HEK293 (cell line): Measurements from ENCODE around the gene MLF2.

Source experiments
- CTCF ChIA-PET: fragments of 350-600 bp; formaldehyde crosslinking; extraction: SDS; loops from one replicate; lab custom pipeline; 2021; ENCODE audit warnings: antibody characterized with exemption; lab: Yijun Ruan, JAX
- POLR2A ChIA-PET: fragments of 300-600 bp; formaldehyde crosslinking; extraction: SDS; loops from one replicate; lab custom pipeline; 2020; ENCODE audit warnings: antibody characterized with exemption, inconsistent platforms; lab: Yijun Ruan, JAX
- H3K27ac ChIP-seq: fragments of 200-500 bp; sonication (Bioruptor generic); 2 replicates; pipeline ENCODE4 v1.5.1; 2014; ENCODE audit warnings: low read depth, low read length, control low read depth, inconsistent platforms; ENCODE audit errors: extremely low read depth
- H3K36me3 ChIP-seq, 2 experiments: fragments of 200-500 bp in 1 of 2; sonication (Bioruptor generic) in 1 of 2; 1 replicate in 1 of 2; 2 replicates in 1 of 2; pipeline ENCODE4 v1.5.1; 2014 to 2017; ENCODE audit warnings: inconsistent platforms in 2 of 2, low read length in 2 of 2; ENCODE audit not compliant: control insufficient read depth in 2 of 2, insufficient read depth in 1 of 2
- H3K4me1 ChIP-seq: fragments of 200-500 bp; sonication (Bioruptor generic); 2 replicates; pipeline ENCODE4 v1.5.1; 2014; ENCODE audit warnings: mild to moderate bottlenecking, low read length, inconsistent platforms; ENCODE audit not compliant: control insufficient read depth, insufficient read depth
- H3K4me3 ChIP-seq: 2 replicates; pipeline ENCODE4 v1.5.1; 2011; ENCODE audit warnings: low read depth, mild to moderate bottlenecking, control low read depth, low read length, moderate library complexity
- H3K9me3 ChIP-seq: fragments of 200-500 bp; sonication (Bioruptor generic); 2 replicates; pipeline ENCODE4 v1.5.1; 2014; ENCODE audit warnings: low read depth, low read length, inconsistent platforms; ENCODE audit not compliant: control insufficient read depth, insufficient read depth
- BCL6B ChIP-seq: fragments of 450-650 bp; formaldehyde crosslinking; IDR thresholded peaks from 2 replicates; pipeline ENCODE4 v1.5.1; 2017; ENCODE audit warnings: missing biosample characterization, missing genetic modification characterization
- MZF1 ChIP-seq: fragments of 450-650 bp; formaldehyde crosslinking; IDR thresholded peaks from 2 replicates; pipeline ENCODE4 v1.5.1; 2017; ENCODE audit warnings: missing biosample characterization, missing genetic modification characterization, borderline replicate concordance
- PRDM1 ChIP-seq: fragments of 450-650 bp; formaldehyde crosslinking; IDR thresholded peaks from 2 replicates; pipeline ENCODE4; 2016; ENCODE audit warnings: missing biosample characterization, missing genetic modification characterization
- SP2 ChIP-seq: fragments of 450-650 bp; formaldehyde crosslinking; IDR thresholded peaks from 2 replicates; pipeline ENCODE4 v1.5.1; 2016; ENCODE audit warnings: missing biosample characterization, missing genetic modification characterization
- ZBTB17 ChIP-seq: fragments of 450-650 bp; formaldehyde crosslinking; IDR thresholded peaks from 2 replicates; pipeline ENCODE4 v1.5.1; 2016; ENCODE audit warnings: missing biosample characterization, missing genetic modification characterization
- ZBTB7A ChIP-seq: fragments of 450-650 bp; formaldehyde crosslinking; IDR thresholded peaks from 2 replicates; pipeline ENCODE4 v1.5.1; 2016; ENCODE audit warnings: low read depth, missing biosample characterization, missing genetic modification characterization
- ZFHX2 ChIP-seq: fragments of 450-650 bp; formaldehyde crosslinking; conservative IDR thresholded peaks from 2 replicates; pipeline ENCODE4 v1.5.1; 2016; ENCODE audit warnings: missing biosample characterization, missing genetic modification characterization
- ZNF211 ChIP-seq: fragments of 450-650 bp; formaldehyde crosslinking; IDR thresholded peaks from 2 replicates; pipeline ENCODE4 v1.5.1; 2016; ENCODE audit warnings: low read depth, missing biosample characterization, missing genetic modification characterization
- ZNF394 ChIP-seq: fragments of 450-650 bp; formaldehyde crosslinking; IDR thresholded peaks from 2 replicates; pipeline ENCODE4 v1.5.1; 2016; ENCODE audit warnings: missing biosample characterization, missing genetic modification characterization, mild to moderate bottlenecking, moderate library complexity, borderline replicate concordance
- ZNF518A ChIP-seq: fragments of 450-650 bp; formaldehyde crosslinking; conservative IDR thresholded peaks from 2 replicates; pipeline ENCODE4 v1.5.1; 2016; ENCODE audit warnings: low read depth, missing biosample characterization, missing genetic modification characterization
- ZNF548 ChIP-seq: fragments of 450-650 bp; formaldehyde crosslinking; IDR thresholded peaks from 2 replicates; pipeline ENCODE4 v1.5.1; 2016; ENCODE audit warnings: missing biosample characterization, missing genetic modification characterization
- ZNF677 ChIP-seq: fragments of 450-650 bp; IDR thresholded peaks from 2 replicates; pipeline ENCODE4 v1.5.0; 2018; ENCODE audit warnings: missing biosample characterization, mild to moderate bottlenecking, missing genetic modification characterization, moderate library complexity
- TF ChIP-seq, protein P1 (sequence below): fragments of 450-650 bp; formaldehyde crosslinking; conservative IDR thresholded peaks from 2 replicates; pipeline ENCODE4 v1.5.1; 2016; ENCODE audit warnings: low read depth, missing biosample characterization, missing genetic modification characterization
- TF ChIP-seq, protein P2 (sequence below): fragments of 450-650 bp; formaldehyde crosslinking; IDR thresholded peaks from 2 replicates; pipeline ENCODE4 v1.5.1; 2016; ENCODE audit warnings: missing biosample characterization, missing genetic modification characterization
- TF ChIP-seq, protein P3 (sequence below): fragments of 450-650 bp; formaldehyde crosslinking; IDR thresholded peaks from 2 replicates; pipeline ENCODE4 v1.5.1; 2016; ENCODE audit warnings: missing biosample characterization, missing genetic modification characterization
- TF ChIP-seq, protein P4 (sequence below): fragments of 450-650 bp; formaldehyde crosslinking; IDR thresholded peaks from 2 replicates; pipeline ENCODE4 v1.5.1; 2016; ENCODE audit warnings: missing biosample characterization, missing genetic modification characterization
- TF ChIP-seq, protein P5 (sequence below): fragments of 450-650 bp; formaldehyde crosslinking; IDR thresholded peaks from 2 replicates; pipeline ENCODE4 v1.5.1; 2016; ENCODE audit warnings: missing biosample characterization, missing genetic modification characterization

MLF2 gene

GRCh38 chr12:6765634-6766581, 13.0 kb upstream of the MLF2 start, which contains the start of gene PTMS (continued):
- TF ChIP-seq, protein P1, sequence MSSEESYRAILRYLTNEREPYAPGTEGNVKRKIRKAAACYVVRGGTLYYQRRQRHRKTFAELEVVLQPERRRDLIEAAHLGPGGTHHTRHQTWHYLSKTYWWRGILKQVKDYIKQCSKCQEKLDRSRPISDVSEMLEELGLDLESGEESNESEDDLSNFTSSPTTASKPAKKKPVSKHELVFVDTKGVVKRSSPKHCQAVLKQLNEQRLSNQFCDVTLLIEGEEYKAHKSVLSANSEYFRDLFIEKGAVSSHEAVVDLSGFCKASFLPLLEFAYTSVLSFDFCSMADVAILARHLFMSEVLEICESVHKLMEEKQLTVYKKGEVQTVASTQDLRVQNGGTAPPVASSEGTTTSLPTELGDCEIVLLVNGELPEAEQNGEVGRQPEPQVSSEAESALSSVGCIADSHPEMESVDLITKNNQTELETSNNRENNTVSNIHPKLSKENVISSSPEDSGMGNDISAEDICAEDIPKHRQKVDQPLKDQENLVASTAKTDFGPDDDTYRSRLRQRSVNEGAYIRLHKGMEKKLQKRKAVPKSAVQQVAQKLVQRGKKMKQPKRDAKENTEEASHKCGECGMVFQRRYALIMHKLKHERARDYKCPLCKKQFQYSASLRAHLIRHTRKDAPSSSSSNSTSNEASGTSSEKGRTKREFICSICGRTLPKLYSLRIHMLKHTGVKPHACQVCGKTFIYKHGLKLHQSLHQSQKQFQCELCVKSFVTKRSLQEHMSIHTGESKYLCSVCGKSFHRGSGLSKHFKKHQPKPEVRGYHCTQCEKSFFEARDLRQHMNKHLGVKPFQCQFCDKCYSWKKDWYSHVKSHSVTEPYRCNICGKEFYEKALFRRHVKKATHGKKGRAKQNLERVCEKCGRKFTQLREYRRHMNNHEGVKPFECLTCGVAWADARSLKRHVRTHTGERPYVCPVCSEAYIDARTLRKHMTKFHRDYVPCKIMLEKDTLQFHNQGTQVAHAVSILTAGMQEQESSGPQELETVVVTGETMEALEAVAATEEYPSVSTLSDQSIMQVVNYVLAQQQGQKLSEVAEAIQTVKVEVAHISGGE (tag by site-specific recombination) = peak; percentile 41
- TF ChIP-seq ZNF677 (no peak), MZF1 (tag by site-specific recombination) (peak; percentile 77; the same call in 1 of the 2 replicates), ZNF394 (tag by site-specific recombination) (peak; percentile 27; the same call in 1 of the 2 replicates), BCL6B (tag by site-specific recombination) (no peak), SP2 (tag by site-specific recombination) (peak; percentile 94), ZNF211 (tag by site-specific recombination) (no peak), ZFHX2 (peak; percentile 96)
- TF ChIP-seq, protein P2, sequence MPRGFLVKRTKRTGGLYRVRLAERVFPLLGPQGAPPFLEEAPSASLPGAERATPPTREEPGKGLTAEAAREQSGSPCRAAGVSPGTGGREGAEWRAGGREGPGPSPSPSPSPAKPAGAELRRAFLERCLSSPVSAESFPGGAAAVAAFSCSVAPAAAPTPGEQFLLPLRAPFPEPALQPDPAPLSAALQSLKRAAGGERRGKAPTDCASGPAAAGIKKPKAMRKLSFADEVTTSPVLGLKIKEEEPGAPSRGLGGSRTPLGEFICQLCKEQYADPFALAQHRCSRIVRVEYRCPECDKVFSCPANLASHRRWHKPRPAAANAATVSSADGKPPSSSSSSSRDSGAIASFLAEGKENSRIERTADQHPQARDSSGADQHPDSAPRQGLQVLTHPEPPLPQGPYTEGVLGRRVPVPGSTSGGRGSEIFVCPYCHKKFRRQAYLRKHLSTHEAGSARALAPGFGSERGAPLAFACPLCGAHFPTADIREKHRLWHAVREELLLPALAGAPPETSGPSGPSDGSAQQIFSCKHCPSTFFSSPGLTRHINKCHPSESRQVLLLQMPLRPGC (tag by site-specific recombination) = 0 out of 2 replicates have a peak, but pooled peaks have one; percentile 1
- TF ChIP-seq, protein P3, sequence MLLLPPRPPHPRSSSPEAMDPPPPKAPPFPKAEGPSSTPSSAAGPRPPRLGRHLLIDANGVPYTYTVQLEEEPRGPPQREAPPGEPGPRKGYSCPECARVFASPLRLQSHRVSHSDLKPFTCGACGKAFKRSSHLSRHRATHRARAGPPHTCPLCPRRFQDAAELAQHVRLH = 0 out of 2 replicates have a peak, but pooled peaks have one; percentile 55

- H3K9me3 ChIP-seq = no peaks in the 10 kb centered on the region
- H3K27ac ChIP-seq = peak overlapping the region; percentile 92
- ChIA-PET CTCF (interaction anchor here (0.6 to 7.8 kb wide), 7 partner anchors 11 to 300 kb away, joined by 3 to 140 read pairs (median 4); partner anchors contain the start of gene MLF2), POLR2A (interaction anchor here (1.6 to 3.9 kb wide), 3 partner anchors 11 to 87 kb away, joined by 4 to 79 read pairs (median 36); partner anchors contain the start of genes CDCA3, MLF2 and USP5)
- H3K4me1 ChIP-seq = peaks cover 34% of the 10 kb centered on the region
- peaks cover 5 to 9% of the 10 kb centered on the region in 2 experiments; a peak in 2 of 3 replicates for H3K36me3 ChIP-seq
- H3K4me3 ChIP-seq = no peak overlapping the region
- no peak for TF ChIP-seq ZNF548
- no peak for TF ChIP-seq ZBTB7A (tag by site-specific recombination)
- no peak for TF ChIP-seq ZNF394 (tag by site-specific recombination)
- TF ChIP-seq ZNF518A (tag by site-specific recombination) = peak; percentile 13; the same call in 1 of the 2 replicates
- TF ChIP-seq, protein P4, sequence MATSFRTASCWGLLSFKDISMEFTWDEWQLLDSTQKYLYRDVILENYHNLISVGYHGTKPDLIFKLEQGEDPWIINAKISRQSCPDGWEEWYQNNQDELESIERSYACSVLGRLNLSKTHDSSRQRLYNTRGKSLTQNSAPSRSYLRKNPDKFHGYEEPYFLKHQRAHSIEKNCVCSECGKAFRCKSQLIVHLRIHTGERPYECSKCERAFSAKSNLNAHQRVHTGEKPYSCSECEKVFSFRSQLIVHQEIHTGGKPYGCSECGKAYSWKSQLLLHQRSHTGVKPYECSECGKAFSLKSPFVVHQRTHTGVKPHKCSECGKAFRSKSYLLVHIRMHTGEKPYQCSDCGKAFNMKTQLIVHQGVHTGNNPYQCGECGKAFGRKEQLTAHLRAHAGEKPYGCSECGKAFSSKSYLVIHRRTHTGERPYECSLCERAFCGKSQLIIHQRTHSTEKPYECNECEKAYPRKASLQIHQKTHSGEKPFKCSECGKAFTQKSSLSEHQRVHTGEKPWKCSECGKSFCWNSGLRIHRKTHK (tag by site-specific recombination) = no peak
- TF ChIP-seq ZBTB17 = peak; percentile 24; the same call in 1 of the 2 replicates
- TF ChIP-seq, protein P5, sequence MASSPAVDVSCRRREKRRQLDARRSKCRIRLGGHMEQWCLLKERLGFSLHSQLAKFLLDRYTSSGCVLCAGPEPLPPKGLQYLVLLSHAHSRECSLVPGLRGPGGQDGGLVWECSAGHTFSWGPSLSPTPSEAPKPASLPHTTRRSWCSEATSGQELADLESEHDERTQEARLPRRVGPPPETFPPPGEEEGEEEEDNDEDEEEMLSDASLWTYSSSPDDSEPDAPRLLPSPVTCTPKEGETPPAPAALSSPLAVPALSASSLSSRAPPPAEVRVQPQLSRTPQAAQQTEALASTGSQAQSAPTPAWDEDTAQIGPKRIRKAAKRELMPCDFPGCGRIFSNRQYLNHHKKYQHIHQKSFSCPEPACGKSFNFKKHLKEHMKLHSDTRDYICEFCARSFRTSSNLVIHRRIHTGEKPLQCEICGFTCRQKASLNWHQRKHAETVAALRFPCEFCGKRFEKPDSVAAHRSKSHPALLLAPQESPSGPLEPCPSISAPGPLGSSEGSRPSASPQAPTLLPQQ (tag by site-specific recombination) = no peak
- peak; percentile 90 for TF ChIP-seq PRDM1 (tag by site-specific recombination)
Observed at GRCh38 chr12:6765048-6765633, 12.2 kb upstream of the MLF2 start.
